Measurements from ENCODE around the gene KCNIP1.
A peak's percentile ranks its signal among the peaks of the same experiment; 100 is the strongest.
"Not testable (repeated sequence)": the region's sequence is repeated elsewhere in the genome, so short reads cannot be mapped to it uniquely, and the experiment has no call there.

KCNIP1 gene

GRCh38 chr5:170756691-170757090 lies 252.9 kb downstream of the KCNIP1 start:
- DNase-seq = no peak

GRCh38 chr5:170757182-170757601 lies 253.4 kb downstream of the KCNIP1 start:
- no peak for DNase-seq

DNA sequence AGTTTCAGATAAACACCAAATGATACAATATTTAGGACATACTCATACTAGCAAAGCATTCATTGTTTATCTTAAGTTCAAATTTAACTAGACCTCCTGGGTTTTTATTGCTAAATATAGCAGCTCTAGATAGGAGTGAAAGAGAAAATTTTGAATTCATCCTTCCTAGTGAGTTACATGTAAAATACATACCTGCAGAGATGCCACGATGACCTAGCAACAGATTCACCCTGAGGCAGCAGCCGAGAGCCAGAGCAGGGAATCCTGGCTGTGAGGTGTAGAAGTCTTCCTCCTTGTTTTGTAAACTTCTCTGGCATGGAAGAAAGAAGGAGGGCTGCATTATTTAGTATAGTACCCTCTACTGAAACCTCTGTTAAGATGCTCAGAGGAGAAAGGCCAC lies 253.8 kb downstream of the KCNIP1 start:
- no peak for DNase-seq

DNA sequence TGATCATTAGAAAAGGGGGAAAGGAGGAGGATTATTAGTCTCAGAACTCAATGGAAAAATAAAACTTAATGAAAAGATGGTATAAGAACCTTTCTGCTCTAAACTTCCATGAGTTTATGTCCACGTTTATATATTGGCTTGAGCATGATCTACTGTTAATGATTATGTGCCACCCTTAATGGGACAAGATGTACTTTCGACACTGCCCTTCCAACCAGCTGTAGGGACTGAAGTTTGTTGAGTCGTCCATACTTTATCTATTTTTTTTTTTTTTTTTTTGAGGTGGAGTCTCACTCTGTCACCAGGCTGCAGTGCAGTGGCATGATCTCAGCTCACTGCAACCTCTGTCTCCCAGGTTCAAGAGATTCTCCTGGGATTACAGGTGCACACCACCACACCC lies 254.7 kb downstream of the KCNIP1 start:
- DNase-seq = no peak

- no peak for DNase-seq
Measured at GRCh38 chr5:170760113-170760512, 256.3 kb downstream of the KCNIP1 start.

- no peak for DNase-seq
Measured at GRCh38 chr5:170761048-170761707, 257.4 kb downstream of the KCNIP1 start.

GRCh38 chr5:170761708-170762066 lies 257.9 kb downstream of the KCNIP1 start:
- no peak for DNase-seq

DNA sequence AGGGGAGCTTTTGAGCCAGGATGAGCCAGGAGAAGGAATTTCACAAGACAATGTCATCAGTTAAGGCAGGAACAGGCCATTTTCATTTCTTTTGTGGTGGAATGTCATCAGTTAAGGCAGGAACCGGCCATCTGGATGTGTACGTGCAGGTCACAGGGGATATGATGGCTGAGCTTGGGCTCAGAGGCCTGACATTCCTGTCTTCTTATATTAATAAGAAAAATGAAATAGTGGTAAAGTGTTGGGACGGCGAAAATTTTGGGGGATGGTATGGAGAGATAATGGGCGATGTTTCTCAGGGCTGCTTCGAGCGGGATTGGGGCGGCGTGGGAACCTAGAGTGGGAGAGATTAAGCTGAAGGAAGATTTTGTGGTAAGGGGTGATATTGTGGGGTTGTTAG lies 258.5 kb downstream of the KCNIP1 start:
- not testable (repeated sequence) for DNase-seq

GRCh38 chr5:170765868-170766267 lies 262.0 kb downstream of the KCNIP1 start:
- not testable (repeated sequence) for DNase-seq

DNA sequence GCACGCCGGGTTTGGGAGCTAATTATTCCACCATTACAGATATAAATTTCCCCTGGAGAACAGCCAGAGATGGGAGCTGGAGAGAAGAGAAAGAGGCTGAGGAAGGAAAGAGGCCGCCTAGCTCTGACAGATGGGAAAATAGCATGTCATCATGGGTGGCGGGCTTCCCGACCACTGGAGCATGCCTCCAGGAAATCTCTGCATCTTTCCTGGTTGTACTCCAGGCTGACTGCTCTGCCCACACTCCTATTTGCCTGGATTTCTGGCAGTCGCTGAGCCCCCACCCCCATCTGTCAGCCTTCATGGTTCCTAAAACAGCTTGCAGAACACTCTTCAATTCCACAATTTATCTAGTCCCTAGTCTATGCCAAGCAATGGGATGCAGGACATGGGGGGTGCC lies 265.4 kb downstream of the KCNIP1 start:
- DNase-seq = peak; percentile 63

- no peak for DNase-seq
Measured at GRCh38 chr5:170769898-170770416, 266.1 kb downstream of the KCNIP1 start.

GRCh38 chr5:170771496-170771895 lies 267.7 kb downstream of the KCNIP1 start:
- no peak for DNase-seq

DNA sequence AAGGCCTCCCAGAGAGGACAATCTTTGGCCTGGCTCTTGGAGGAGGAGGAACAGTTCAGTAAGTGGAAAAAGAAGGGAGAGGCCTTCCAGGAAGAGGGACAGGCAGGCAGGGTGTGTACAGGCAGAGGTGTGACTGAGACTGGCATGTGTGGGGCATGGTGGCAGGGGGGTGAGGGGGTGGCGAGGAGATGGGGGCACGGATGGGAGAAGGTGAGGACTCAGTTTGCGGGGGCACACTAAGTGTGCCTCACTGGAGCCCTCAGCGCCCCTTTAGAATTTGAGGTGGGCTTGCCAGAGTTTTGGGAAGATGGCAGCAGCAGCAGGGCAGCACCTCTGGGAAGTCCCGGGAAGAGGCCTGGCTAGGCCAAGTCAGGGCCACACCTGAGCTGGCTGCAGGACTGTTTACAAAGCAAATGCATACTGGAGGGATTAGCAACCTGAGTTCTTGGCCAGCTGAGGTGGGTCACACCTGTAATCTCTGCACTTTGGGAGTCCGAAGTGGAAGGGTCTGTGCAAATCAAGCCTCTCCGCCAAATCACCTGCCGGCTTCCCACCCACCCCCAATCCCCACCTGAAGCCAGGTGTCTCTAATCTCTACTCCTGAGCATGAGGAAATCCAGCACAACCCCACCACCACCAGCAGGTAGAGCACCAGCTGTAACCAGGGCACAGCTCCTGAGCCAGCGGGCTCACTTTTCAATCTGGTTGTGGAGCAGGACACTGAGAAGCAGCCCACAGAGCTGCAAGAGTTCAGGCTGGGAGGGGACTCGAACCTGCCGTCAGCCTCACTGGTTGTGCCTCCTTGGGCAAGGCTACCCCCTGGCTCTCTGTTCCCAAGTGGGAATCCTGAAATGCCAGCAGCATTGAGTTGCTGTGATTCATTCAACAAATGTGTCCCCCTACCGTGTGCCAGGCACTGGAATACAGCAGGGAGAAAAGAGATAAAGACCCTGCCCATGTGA lies 269.5 kb downstream of the KCNIP1 start:
- DNase-seq = no peak

DNA sequence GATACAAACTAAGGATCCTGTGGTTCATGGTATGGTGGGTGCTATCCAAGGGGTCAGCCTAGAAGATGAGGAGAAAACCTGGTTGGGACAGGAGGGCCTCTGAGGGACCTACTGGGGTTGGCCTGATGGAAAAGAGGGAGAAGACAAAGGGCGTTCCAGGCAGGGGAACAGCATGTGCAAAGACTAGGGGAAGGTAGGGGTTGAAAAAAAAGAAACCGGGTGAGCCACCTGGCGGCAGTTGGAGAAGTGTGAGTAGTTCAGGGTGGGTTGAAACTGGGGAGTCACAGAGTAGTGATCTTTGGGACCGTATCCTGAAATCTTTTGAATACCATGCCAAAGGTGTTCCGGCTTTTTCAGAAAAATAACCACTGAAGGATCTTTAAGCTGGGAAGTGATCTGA lies 271.0 kb downstream of the KCNIP1 start:
- no peak for DNase-seq

DNA sequence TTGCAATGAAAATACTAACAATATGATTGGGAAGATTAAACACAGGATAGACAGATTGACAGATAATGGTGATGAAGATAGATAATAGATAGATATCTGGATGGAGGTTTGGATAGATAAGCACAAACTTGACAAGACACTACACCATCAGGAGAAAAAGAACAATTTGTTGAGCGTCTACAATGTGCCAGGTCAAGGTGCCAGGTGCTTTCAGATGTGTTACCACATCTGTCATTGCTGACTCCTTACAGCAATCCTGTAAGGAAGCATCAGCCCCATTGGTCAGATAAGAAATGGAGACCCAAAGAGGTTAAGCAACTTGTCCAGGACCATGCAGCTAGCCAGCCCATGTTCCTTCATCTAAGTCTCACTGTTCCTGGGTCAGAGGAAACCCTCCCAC lies 278.1 kb downstream of the KCNIP1 start:
- no peak for DNase-seq

GRCh38 chr5:170782438-170782837 lies 278.6 kb downstream of the KCNIP1 start:
- no peak for DNase-seq

DNA sequence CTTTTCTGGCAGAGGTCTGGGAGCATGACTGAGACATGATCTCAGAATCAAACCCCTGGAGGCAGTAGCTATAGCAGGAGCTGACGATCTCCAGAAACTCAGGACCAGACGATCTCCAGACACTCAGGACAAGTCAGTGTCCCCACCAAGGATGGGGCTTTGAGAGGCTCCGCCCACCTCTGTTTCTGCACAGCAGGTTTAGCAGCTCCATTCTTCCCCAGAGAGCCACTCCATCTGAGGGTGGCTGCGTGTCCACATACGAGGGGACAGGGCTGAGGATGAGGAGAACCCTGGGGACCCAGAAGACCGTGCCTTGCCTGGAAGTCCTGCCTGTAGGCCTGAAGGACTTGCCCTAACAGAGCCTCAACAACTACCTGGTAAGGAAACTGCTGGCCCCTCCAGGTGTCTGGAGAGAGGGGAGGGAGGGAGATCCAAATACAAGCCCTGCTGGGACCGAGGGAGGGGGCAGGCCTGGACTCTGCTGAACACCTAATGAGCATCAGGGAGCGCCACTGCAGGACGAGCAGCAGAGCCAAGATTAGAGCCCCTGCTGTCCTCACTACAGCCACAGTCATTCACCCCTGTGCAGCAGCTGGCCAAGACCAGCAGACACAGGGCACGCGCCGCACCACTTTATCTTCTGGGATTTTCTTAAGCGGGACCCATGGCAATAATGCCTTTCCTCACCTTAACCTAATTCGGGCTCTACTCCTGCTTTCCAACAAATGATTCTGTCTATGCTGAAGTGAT lies 279.9 kb downstream of the KCNIP1 start, which contains the start of gene GABRP:
Gene GABRP (plus strand): TSS at position 228 of the 750 bp plus-strand sequence. CDS start 4,891 bp downstream, outside the sequence.
- no peak for DNase-seq

DNA sequence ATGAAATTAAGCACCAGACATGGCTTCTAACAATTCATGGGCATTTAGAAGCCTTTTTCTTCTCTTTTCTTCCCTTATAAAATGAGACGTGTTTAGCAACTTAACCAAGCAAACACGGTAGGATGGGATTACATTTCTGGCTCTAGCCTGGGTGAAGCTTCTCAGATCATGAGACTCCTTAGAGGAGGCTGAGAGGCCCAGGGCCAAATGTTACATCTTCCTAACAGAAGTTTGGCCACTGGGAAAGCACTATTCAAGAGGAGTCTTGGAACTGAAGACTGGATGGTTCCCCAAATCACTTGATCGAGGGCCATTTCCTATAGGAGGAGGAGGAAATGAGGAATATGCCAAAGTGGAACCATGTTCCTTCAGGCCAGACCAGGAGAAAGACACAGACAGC lies 281.6 kb downstream of the KCNIP1 start:
- DNase-seq = no peak

Data from left hindlimb (tissue), 1 donor.